T-helper 2 cell treated with Interferon-gamma antibody and Interleukin-4, amounts not matched to agents 5 μg/mL and 100 μg/mL, for 36 hours (primary cell): ENCODE measurements around the gene GABRG3.

Experiments
- DNase-seq: peaks from one replicate; pipeline ENCODE4 v3.0.0; 2021; ENCODE audit warnings: low spot score
- H3K27ac Mint-ChIP-seq: one replicate; pipeline ENCODE4 v1.8.0; 2021; ENCODE audit warnings: mild to moderate bottlenecking, mixed read lengths
- H3K27me3 Mint-ChIP-seq: one replicate; pipeline ENCODE4 v1.8.0; 2021; ENCODE audit warnings: low read depth, mixed read lengths
- H3K36me3 Mint-ChIP-seq: one replicate; pipeline ENCODE4 v1.8.0; 2021; ENCODE audit warnings: low read depth, mixed read lengths
- H3K4me1 Mint-ChIP-seq: one replicate; pipeline ENCODE4 v1.8.0; 2021; ENCODE audit warnings: low read depth, mixed read lengths
- H3K4me3 Mint-ChIP-seq: one replicate; pipeline ENCODE4 v1.8.0; 2022; ENCODE audit warnings: mild to moderate bottlenecking, moderate library complexity, mixed read lengths
- H3K9me3 Mint-ChIP-seq: one replicate; pipeline ENCODE4 v1.8.0; 2021; ENCODE audit warnings: mixed read lengths

GABRG3 gene

GRCh38 chr15:27541581-27541980 is 570.6 kb downstream of the GABRG3 start:
- Mint-ChIP-seq H3K27ac (no peak overlapping the region), H3K4me3 (no peak overlapping the region), H3K36me3 (no peaks in the 10 kb centered on the region), H3K4me1 (no peaks in the 10 kb centered on the region), H3K9me3 (peaks cover 45% of the 10 kb centered on the region), H3K27me3 (no peaks in the 10 kb centered on the region)
- no peak for DNase-seq

- Mint-ChIP-seq H3K36me3 (no peaks in the 10 kb centered on the region), H3K4me1 (no peaks in the 10 kb centered on the region), H3K9me3 (peaks cover 37% of the 10 kb centered on the region), H3K27me3 (no peaks in the 10 kb centered on the region), H3K27ac (no peak overlapping the region), H3K4me3 (no peak overlapping the region)
- no peak for DNase-seq
Observed at GRCh38 chr15:27545494-27546255, 574.7 kb downstream of the GABRG3 start.

GRCh38 chr15:27549746-27550145 is 578.8 kb downstream of the GABRG3 start:
- Mint-ChIP-seq H3K36me3 (no peaks in the 10 kb centered on the region), H3K27ac (no peak overlapping the region), H3K4me3 (no peak overlapping the region), H3K27me3 (no peaks in the 10 kb centered on the region), H3K9me3 (peaks cover 35% of the 10 kb centered on the region), H3K4me1 (no peaks in the 10 kb centered on the region)
- DNase-seq = no peak

GRCh38 chr15:27550635-27551034 is 579.7 kb downstream of the GABRG3 start:
- no peak overlapping the region for H3K27ac Mint-ChIP-seq
- no peaks in the 10 kb centered on the region for H3K4me1 Mint-ChIP-seq
- peaks cover 41% of the 10 kb centered on the region for H3K9me3 Mint-ChIP-seq
- no peaks in the 10 kb centered on the region for H3K36me3 Mint-ChIP-seq
- DNase-seq = no peak
- H3K4me3 Mint-ChIP-seq = no peak overlapping the region
- no peaks in the 10 kb centered on the region for H3K27me3 Mint-ChIP-seq

GRCh38 chr15:27561816-27562215 is 590.8 kb downstream of the GABRG3 start:
- DNase-seq = no peak
- Mint-ChIP-seq H3K4me1 (no peaks in the 10 kb centered on the region), H3K9me3 (peaks cover 57% of the 10 kb centered on the region), H3K36me3 (no peaks in the 10 kb centered on the region), H3K4me3 (no peak overlapping the region), H3K27ac (no peak overlapping the region), H3K27me3 (no peaks in the 10 kb centered on the region)

- no peaks in the 10 kb centered on the region for H3K36me3 Mint-ChIP-seq
- DNase-seq = no peak
- H3K27ac Mint-ChIP-seq = no peak overlapping the region
- H3K4me1 Mint-ChIP-seq = no peaks in the 10 kb centered on the region
- peaks cover 43% of the 10 kb centered on the region for H3K9me3 Mint-ChIP-seq
- H3K4me3 Mint-ChIP-seq = no peak overlapping the region
- no peaks in the 10 kb centered on the region for H3K27me3 Mint-ChIP-seq
Observed at GRCh38 chr15:27563765-27564370, 592.9 kb downstream of the GABRG3 start.

- Mint-ChIP-seq H3K27ac (no peak overlapping the region), H3K4me3 (no peak overlapping the region), H3K9me3 (peaks cover 39% of the 10 kb centered on the region), H3K36me3 (no peaks in the 10 kb centered on the region), H3K27me3 (no peaks in the 10 kb centered on the region), H3K4me1 (no peaks in the 10 kb centered on the region)
- no peak for DNase-seq
Observed at GRCh38 chr15:27564656-27565055, 593.7 kb downstream of the GABRG3 start.

GRCh38 chr15:27570746-27571145 is 599.8 kb downstream of the GABRG3 start:
- H3K4me1 Mint-ChIP-seq = no peaks in the 10 kb centered on the region
- no peak overlapping the region for H3K4me3 Mint-ChIP-seq
- no peak for DNase-seq
- no peaks in the 10 kb centered on the region for H3K27me3 Mint-ChIP-seq
- peaks cover 41% of the 10 kb centered on the region for H3K9me3 Mint-ChIP-seq
- H3K36me3 Mint-ChIP-seq = no peaks in the 10 kb centered on the region
- H3K27ac Mint-ChIP-seq = no peak overlapping the region

GRCh38 chr15:27573805-27574485 is 603.0 kb downstream of the GABRG3 start:
- Mint-ChIP-seq H3K27ac (no peak overlapping the region), H3K36me3 (no peaks in the 10 kb centered on the region), H3K27me3 (no peaks in the 10 kb centered on the region), H3K9me3 (peaks cover 49% of the 10 kb centered on the region), H3K4me3 (no peak overlapping the region), H3K4me1 (no peaks in the 10 kb centered on the region)
- DNase-seq = no peak

- H3K4me3 Mint-ChIP-seq = no peak overlapping the region
- no peaks in the 10 kb centered on the region for H3K36me3 Mint-ChIP-seq
- peaks cover 46% of the 10 kb centered on the region for H3K9me3 Mint-ChIP-seq
- no peak overlapping the region for H3K27ac Mint-ChIP-seq
- H3K4me1 Mint-ChIP-seq = no peaks in the 10 kb centered on the region
- no peak for DNase-seq
- H3K27me3 Mint-ChIP-seq = no peaks in the 10 kb centered on the region
Observed at GRCh38 chr15:27574541-27575054, 603.6 kb downstream of the GABRG3 start.

- Mint-ChIP-seq H3K36me3 (no peaks in the 10 kb centered on the region), H3K27me3 (no peaks in the 10 kb centered on the region), H3K9me3 (peaks cover 45% of the 10 kb centered on the region), H3K27ac (no peak overlapping the region), H3K4me1 (no peaks in the 10 kb centered on the region), H3K4me3 (no peak overlapping the region)
- no peak for DNase-seq
Observed at GRCh38 chr15:27575521-27575920, 604.5 kb downstream of the GABRG3 start.

GRCh38 chr15:27576576-27576975 is 605.6 kb downstream of the GABRG3 start:
- H3K27me3 Mint-ChIP-seq = no peaks in the 10 kb centered on the region
- no peak overlapping the region for H3K4me3 Mint-ChIP-seq
- no peak for DNase-seq
- H3K36me3 Mint-ChIP-seq = no peaks in the 10 kb centered on the region
- H3K27ac Mint-ChIP-seq = no peak overlapping the region
- peaks cover 40% of the 10 kb centered on the region for H3K9me3 Mint-ChIP-seq
- H3K4me1 Mint-ChIP-seq = no peaks in the 10 kb centered on the region

GRCh38 chr15:27579738-27580137 is 608.8 kb downstream of the GABRG3 start:
- DNase-seq = no peak
- no peaks in the 10 kb centered on the region for H3K27me3 Mint-ChIP-seq
- H3K27ac Mint-ChIP-seq = no peak overlapping the region

GRCh38 chr15:27582726-27583410 is 611.9 kb downstream of the GABRG3 start:
- no peak overlapping the region for H3K27ac Mint-ChIP-seq
- H3K27me3 Mint-ChIP-seq = no peaks in the 10 kb centered on the region
- DNase-seq = no peak
- H3K9me3 Mint-ChIP-seq = peaks cover 35% of the 10 kb centered on the region
- no peaks in the 10 kb centered on the region for H3K36me3 Mint-ChIP-seq
- H3K4me3 Mint-ChIP-seq = no peak overlapping the region
- H3K4me1 Mint-ChIP-seq = no peaks in the 10 kb centered on the region

More at GRCh38 chr15:27579738-27580137, 608.8 kb downstream of the GABRG3 start:
- H3K4me3 Mint-ChIP-seq = no peak overlapping the region
- H3K4me1 Mint-ChIP-seq = no peaks in the 10 kb centered on the region
- H3K36me3 Mint-ChIP-seq = no peaks in the 10 kb centered on the region
- H3K9me3 Mint-ChIP-seq = peaks cover 41% of the 10 kb centered on the region
